Measurements from ENCODE around the gene EFCAB6.

The EFCAB6 gene

DNA sequence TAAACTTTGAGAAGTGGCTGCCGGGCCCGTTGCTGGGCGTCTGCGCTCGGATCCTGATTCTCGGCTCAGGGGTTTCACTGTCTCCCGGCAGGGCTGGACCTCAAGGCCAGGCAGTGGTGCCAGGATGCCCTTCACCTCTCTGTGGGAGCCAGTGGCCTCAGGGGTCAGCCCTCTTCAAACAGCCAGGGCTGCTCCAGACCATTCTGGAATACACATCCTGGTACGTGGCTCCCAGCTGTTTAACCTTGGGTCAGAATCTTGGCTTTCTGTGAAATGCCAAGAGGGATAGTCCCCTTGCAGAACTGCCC is 329.8 kb downstream of the EFCAB6 start:
- no peak for DNase-seq (ENCODE audit: low read depth, low spot score)

DNA sequence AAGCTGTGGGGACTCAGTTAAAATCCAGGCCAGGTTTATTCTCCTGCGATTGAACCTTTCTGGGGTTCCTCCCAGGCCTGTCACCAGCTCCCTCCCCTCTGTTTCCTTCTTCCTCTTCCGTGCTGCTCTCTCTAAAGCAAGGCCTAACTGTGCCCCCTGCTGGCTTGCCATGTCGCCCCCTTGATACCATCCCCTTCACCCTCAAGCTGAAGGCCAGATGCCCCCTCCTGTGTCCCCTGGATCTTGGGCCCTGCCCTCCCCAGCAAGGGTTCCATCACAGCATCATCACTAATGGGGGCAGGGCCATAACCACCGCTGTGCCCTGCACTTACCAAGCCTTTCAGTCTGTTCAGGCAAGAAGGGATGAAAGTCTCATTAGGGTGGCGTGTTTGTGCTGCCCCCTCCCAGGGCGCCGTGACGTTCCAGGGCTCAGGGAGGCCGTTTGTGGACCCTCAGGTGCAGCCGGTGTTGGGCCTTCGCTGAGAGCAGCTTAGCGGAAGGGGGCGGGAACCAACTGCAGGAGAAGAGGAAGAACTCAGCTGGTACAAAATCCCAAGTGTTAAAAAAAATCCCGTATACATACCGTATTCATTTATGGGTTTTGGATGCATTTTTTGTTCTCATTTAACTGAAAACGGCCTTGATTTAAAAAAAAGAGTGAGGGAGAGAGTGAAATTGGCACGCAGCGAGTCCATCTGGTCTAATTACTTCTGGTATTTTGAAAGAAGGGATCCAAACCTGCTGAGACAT is 330.4 kb downstream of the EFCAB6 start:
- DNase-seq (ENCODE audit: low read depth, low spot score), result no peak

DNA sequence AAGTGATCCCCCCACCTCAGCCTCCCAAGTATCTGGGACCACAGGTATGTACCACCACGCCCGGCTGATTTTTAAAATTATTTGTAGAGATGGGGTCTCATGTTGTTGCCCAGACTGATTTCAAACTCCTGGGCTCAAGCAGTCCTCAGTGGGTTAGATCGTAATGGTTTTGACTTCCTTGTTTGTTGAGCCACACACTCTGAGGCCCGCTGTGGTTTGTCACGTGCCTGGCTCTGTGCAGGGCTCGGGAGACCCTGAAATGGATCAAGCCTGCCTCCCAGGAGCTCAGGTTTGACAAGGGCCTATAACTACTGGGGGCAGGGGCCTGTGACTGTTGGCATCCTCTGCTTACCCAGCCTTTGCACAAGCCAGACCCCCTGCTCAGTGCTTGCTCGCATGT is 332.1 kb downstream of the EFCAB6 start:
- DNase-seq (ENCODE audit: low read depth, low spot score), result no peak

DNA sequence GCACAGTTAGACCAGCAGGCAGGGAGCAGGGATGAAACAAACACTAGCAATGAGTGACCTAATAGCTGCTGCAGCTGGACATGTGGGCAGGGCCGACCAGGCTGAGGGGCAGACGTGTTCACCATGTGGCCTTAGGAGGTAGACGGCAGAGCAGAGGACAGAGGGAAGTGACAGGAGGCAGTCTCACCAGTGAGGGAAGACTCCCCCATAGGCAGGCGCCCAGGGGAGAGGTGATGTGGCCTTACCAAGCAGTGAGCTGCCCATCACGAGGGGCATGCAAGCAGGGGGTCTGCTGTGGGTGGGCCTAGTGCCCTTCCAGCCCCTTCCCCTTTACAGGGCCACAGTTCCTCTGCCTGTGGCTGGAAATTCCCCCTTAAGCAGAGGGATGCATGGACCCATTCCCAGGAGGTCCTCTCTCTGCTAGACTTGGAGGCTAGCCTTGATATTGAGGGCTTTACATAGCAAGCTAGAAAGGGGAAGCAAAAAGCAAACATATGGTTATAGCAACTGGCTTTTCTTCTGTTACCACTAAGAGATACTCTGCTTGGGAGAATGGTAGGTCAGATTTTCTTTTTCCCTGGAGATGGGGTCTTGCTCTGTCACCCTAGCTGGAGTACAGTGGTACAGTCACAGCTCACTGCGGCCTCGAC is 332.7 kb downstream of the EFCAB6 start:
- no peak for DNase-seq (ENCODE audit: low read depth, low spot score)

Measured in smooth muscle cell of the brain vasculature (primary cell).